GM23248 (cell line): ENCODE results near the gene MED12.

Source experiments
- EZH2 ChIP-seq: fragments of 200-600 bp; sonication (generic); IDR thresholded peaks from 2 replicates; pipeline ENCODE4 v1.6.1; 2018; ENCODE audit warnings: antibody characterized with exemption, mild to moderate bottlenecking; ENCODE audit not compliant: insufficient read depth, poor library complexity, severe bottlenecking
- EZH2phosphoT487 ChIP-seq: fragments of 200-600 bp; sonication (generic); IDR thresholded peaks from 2 replicates; pipeline ENCODE4 v1.6.1; 2018; ENCODE audit warnings: antibody characterized with exemption, moderate library complexity, mild to moderate bottlenecking, low read depth; ENCODE audit not compliant: insufficient read depth

GRCh38 chrX:71099736-71100135, 18.7 kb upstream of the MED12 start:
- TF ChIP-seq EZH2 (no peak), EZH2phosphoT487 (no peak)
